ENCODE results near the gene GSTO1. TPM values are rescaled to one million over a fixed set of nuclear protein-coding genes. Genes with fewer than 3 reads are reported as not detected.

The GSTO1 gene
- total RNA-seq, 1 donor from 2014 or later, result 131 TPM

DNA sequence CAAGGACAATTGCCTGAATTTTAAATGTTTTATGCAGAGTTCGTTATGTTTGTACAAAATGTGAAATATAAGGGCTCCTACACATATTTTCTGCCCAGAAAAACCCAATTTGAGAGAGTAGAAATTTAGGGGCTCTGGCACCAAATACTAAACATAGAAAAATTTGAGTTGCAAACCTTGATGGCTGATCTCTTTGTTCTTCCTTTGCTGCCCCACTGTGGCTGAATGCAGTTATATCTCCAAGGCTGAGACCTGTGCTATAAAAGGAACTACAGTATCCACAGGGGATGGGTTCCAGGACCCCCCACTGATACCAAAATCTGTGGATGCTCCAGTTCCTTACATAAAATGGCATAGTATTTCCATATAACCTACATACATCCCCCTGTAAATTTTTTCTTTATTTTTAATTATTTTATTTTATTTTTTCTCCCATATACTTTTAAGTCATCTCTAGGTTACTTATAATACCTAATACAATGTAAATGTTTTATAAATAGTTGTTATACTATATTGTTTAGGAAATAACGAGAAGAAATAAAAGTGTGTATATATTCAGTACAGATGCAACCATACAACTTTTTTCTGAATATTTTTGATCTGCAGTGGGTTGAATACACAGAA lies 45.0 kb upstream of the GSTO1 start:
- Histone ChIP-seq H3K27ac (ENCODE audit: low read depth, low read length) (no peak overlapping the region), H3K4me1 (ENCODE audit: insufficient read depth, low read length) (no peaks in the 10 kb centered on the region), H3K27me3 (ENCODE audit: insufficient read depth, low read length) (peaks cover 3% of the 10 kb centered on the region), H3K9ac (ENCODE audit: low read length) (no peak overlapping the region), H3K4me3 (ENCODE audit: insufficient read depth, low read depth, low read length) (no peak overlapping the region), H3K79me2 (ENCODE audit: insufficient read depth, low read length) (no peaks in the 10 kb centered on the region), H3K36me3 (ENCODE audit: insufficient read depth, low read length) (no peaks in the 10 kb centered on the region), H3K9me3 (ENCODE audit: insufficient read depth, low read depth, low read length) (no peaks in the 10 kb centered on the region), H3K4me2 (ENCODE audit: low read length) (no peak overlapping the region), H2AFZ (ENCODE audit: low read depth, low read length) (no peak overlapping the region), H4K20me1 (ENCODE audit: insufficient read depth, low read length) (no peaks in the 10 kb centered on the region)
- H3K4me3 Mint-ChIP-seq (ENCODE audit: unreplicated experiment), result no peak overlapping the region
- DNase-seq (ENCODE audit: low read depth) (peak; percentile 3), FAIRE-seq (no peak)
- H3K36me3 Mint-ChIP-seq (ENCODE audit: low read depth, unreplicated experiment), result no peaks in the 10 kb centered on the region
- no peaks in the 10 kb centered on the region for H3K9me3 Mint-ChIP-seq (ENCODE audit: unreplicated experiment)
- TF ChIP-seq EZH2 (IDR thresholded peaks at IDR 0.05; ENCODE audit: insufficient read depth, low read length), result no peak
- TF ChIP-seq, protein P1, sequence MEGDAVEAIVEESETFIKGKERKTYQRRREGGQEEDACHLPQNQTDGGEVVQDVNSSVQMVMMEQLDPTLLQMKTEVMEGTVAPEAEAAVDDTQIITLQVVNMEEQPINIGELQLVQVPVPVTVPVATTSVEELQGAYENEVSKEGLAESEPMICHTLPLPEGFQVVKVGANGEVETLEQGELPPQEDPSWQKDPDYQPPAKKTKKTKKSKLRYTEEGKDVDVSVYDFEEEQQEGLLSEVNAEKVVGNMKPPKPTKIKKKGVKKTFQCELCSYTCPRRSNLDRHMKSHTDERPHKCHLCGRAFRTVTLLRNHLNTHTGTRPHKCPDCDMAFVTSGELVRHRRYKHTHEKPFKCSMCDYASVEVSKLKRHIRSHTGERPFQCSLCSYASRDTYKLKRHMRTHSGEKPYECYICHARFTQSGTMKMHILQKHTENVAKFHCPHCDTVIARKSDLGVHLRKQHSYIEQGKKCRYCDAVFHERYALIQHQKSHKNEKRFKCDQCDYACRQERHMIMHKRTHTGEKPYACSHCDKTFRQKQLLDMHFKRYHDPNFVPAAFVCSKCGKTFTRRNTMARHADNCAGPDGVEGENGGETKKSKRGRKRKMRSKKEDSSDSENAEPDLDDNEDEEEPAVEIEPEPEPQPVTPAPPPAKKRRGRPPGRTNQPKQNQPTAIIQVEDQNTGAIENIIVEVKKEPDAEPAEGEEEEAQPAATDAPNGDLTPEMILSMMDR (IDR thresholded peaks at IDR 0.05; ENCODE audit: insufficient read depth, low read depth, low read length), result peak; percentile 55
- H3K27me3 Mint-ChIP-seq (ENCODE audit: low read depth, unreplicated experiment), result peaks cover 2% of the 10 kb centered on the region
- no peaks in the 10 kb centered on the region for H3K4me1 Mint-ChIP-seq (ENCODE audit: low read depth, unreplicated experiment)
- H3K27ac Mint-ChIP-seq (ENCODE audit: unreplicated experiment), result no peak overlapping the region

DNA sequence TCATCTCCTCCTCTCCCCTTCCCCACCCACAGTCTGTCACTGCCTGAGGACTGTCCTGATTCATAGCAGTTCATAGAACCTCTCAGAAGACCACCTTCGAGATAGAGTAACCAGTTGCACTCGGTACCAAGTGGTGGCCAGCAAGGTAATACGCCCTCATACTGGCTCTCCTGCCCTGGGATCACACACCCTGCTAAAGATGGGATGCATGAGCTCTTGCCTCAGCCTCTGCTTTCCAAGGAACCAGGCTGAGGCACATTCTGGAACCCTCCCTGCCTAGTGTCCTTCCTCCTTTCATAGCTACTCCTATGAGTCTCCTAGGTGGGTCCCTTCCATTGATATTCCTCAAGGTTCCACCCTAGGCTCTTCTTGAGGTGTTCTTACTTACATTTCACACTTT lies 38.1 kb upstream of the GSTO1 start:
- Mint-ChIP-seq H3K36me3 (ENCODE audit: low read depth, unreplicated experiment) (no peaks in the 10 kb centered on the region), H3K4me3 (ENCODE audit: unreplicated experiment) (no peak overlapping the region), H3K27me3 (ENCODE audit: low read depth, unreplicated experiment) (peaks cover 5% of the 10 kb centered on the region), H3K27ac (ENCODE audit: unreplicated experiment) (no peak overlapping the region), H3K9me3 (ENCODE audit: unreplicated experiment) (no peaks in the 10 kb centered on the region), H3K4me1 (ENCODE audit: low read depth, unreplicated experiment) (no peaks in the 10 kb centered on the region)
- no peak overlapping the region for H3K4me2 ChIP-seq (ENCODE audit: low read length)
- no peaks in the 10 kb centered on the region for H4K20me1 ChIP-seq (ENCODE audit: insufficient read depth, low read length)
- TF ChIP-seq, protein P1 (IDR thresholded peaks at IDR 0.05; ENCODE audit: insufficient read depth, low read depth, low read length), result no peak
- TF ChIP-seq EZH2 (IDR thresholded peaks at IDR 0.05; ENCODE audit: insufficient read depth, low read length), result no peak
- FAIRE-seq, result no peak
- H3K27ac ChIP-seq (ENCODE audit: low read depth, low read length), result no peak overlapping the region
- H3K27me3 ChIP-seq (ENCODE audit: insufficient read depth, low read length), result peaks cover 19% of the 10 kb centered on the region
- DNase-seq (ENCODE audit: low read depth), result no peak
- H3K9ac ChIP-seq (ENCODE audit: low read length), result no peak overlapping the region
- H3K4me1 ChIP-seq (ENCODE audit: insufficient read depth, low read length), result no peaks in the 10 kb centered on the region
- H3K36me3 ChIP-seq (ENCODE audit: insufficient read depth, low read length), result no peaks in the 10 kb centered on the region
- H2AFZ ChIP-seq (ENCODE audit: low read depth, low read length), result no peak overlapping the region
- H3K4me3 ChIP-seq (ENCODE audit: insufficient read depth, low read depth, low read length), result no peak overlapping the region
- H3K79me2 ChIP-seq (ENCODE audit: insufficient read depth, low read length), result no peaks in the 10 kb centered on the region
- no peaks in the 10 kb centered on the region for H3K9me3 ChIP-seq (ENCODE audit: insufficient read depth, low read depth, low read length)

DNA sequence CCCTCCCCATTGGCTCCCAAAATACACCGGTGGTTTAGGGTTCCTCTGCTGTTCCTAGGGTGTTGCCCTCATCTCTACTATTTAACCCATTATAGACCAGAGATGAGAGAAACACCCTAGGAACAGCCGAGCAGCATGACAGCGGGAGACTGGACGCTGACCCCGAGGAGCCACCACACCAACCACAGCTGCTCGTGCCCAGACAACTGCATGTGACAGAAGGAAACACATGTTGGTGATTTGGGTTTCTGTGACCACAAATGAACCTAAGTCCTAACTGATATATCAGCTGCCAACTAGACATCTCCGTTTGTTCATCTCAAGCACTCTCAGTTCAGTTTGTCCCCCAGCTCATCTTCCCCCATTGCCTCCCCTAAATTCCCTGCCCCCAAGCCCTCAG lies 35.9 kb upstream of the GSTO1 start:
- DNase-seq (ENCODE audit: low read depth) (no peak), FAIRE-seq (no peak)
- Histone ChIP-seq H2AFZ (ENCODE audit: low read depth, low read length) (no peak overlapping the region), H3K4me1 (ENCODE audit: insufficient read depth, low read length) (no peaks in the 10 kb centered on the region), H3K9me3 (ENCODE audit: insufficient read depth, low read depth, low read length) (no peaks in the 10 kb centered on the region), H3K9ac (ENCODE audit: low read length) (no peak overlapping the region), H3K4me3 (ENCODE audit: insufficient read depth, low read depth, low read length) (no peak overlapping the region), H3K27ac (ENCODE audit: low read depth, low read length) (no peak overlapping the region), H3K36me3 (ENCODE audit: insufficient read depth, low read length) (no peaks in the 10 kb centered on the region), H3K79me2 (ENCODE audit: insufficient read depth, low read length) (no peaks in the 10 kb centered on the region), H3K4me2 (ENCODE audit: low read length) (no peak overlapping the region), H3K27me3 (ENCODE audit: insufficient read depth, low read length) (peaks cover 19% of the 10 kb centered on the region), H4K20me1 (ENCODE audit: insufficient read depth, low read length) (no peaks in the 10 kb centered on the region)
- H3K4me3 Mint-ChIP-seq (ENCODE audit: unreplicated experiment), result no peak overlapping the region
- H3K27ac Mint-ChIP-seq (ENCODE audit: unreplicated experiment), result no peak overlapping the region
- no peak for TF ChIP-seq EZH2 (IDR thresholded peaks at IDR 0.05; ENCODE audit: insufficient read depth, low read length)
- TF ChIP-seq, protein P1 (IDR thresholded peaks at IDR 0.05; ENCODE audit: insufficient read depth, low read depth, low read length), result no peak
- H3K4me1 Mint-ChIP-seq (ENCODE audit: low read depth, unreplicated experiment), result no peaks in the 10 kb centered on the region
- no peaks in the 10 kb centered on the region for H3K36me3 Mint-ChIP-seq (ENCODE audit: low read depth, unreplicated experiment)
- H3K27me3 Mint-ChIP-seq (ENCODE audit: low read depth, unreplicated experiment), result peaks cover 5% of the 10 kb centered on the region
- no peaks in the 10 kb centered on the region for H3K9me3 Mint-ChIP-seq (ENCODE audit: unreplicated experiment)

All from astrocyte (in vitro differentiated cells and primary cell).